Stimulated activated CD8-positive, alpha-beta memory T cell treated with anti-CD3 and anti-CD28 coated beads, Interleukin-12 subunit alpha, Interleukin-12 subunit beta, amount 100 ng/mL, for 4 hours (primary cell): ENCODE results near the gene MET.
"Not testable (repeated sequence)": the region's sequence is repeated elsewhere in the genome, so short reads cannot be mapped to it uniquely, and the experiment has no call there.

Experiments
- DNase-seq: peaks from one replicate; pipeline ENCODE4 v3.0.0-alpha.2; 2020; ENCODE audit warnings: low read depth

MET gene

DNA sequence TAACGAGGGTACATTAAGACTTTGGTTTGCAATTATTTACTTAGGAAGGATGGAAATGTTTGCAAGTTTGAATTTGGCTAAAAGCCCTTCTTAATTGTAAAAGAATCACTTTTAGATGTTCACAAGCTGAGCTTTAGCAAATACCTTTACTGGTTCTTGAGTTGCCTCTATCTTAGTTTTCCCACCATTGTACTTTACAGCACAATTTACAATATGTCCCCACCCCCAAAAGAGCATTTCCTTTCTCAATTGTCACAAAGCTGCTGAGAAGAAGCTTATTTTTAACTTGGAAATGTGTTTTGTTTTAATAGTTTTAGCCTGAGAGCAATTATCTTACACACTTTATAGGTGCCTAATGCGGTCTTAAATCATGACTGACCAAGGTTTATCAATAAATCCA lies 81.1 kb downstream of the MET start:
- no peak for DNase-seq

- no peak for DNase-seq
Measured at GRCh38 chr7:116754186-116754585, 82.2 kb downstream of the MET start.

GRCh38 chr7:116757283-116757682 lies 85.3 kb downstream of the MET start:
- DNase-seq = no peak

DNA sequence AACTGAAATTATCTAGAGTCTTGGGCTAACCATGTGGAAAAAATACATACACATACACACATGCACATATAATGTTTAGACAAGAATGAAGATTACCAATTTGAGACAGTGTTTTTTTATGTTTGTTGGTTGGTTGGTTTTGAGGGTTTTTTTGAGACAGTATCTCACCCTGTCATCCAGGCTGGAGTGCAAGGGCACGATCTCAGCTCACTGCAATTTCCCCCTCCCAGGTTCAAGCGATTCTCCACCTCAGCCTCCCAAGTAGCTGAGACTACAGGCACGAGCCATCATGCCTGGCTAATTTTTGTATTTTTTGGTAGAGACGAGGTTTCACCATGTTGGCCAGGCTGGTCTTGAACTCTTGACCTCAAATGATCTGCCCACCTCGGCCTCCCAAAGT lies 87.6 kb downstream of the MET start:
- DNase-seq = not testable (repeated sequence)

GRCh38 chr7:116762971-116763370 lies 91.0 kb downstream of the MET start:
- no peak for DNase-seq

DNA sequence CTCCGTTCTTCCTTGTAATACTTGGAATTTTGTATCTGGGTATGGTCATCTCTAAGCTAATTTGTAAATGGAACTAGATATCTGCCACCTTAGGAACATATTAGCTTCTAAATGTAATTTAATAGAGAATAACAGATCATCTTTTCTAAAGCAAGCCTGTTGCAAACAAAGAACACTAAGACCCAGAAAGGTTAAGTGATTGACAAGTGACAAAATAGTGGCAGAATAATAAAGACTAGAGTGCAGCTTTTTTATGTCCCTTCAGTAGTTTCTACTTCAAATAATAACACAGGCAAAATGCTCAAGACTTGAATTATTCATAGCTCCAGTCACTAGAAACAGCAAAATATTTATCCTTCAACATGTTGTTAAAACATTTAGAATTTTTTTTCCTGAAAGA lies 91.7 kb downstream of the MET start:
- DNase-seq = no peak

DNA sequence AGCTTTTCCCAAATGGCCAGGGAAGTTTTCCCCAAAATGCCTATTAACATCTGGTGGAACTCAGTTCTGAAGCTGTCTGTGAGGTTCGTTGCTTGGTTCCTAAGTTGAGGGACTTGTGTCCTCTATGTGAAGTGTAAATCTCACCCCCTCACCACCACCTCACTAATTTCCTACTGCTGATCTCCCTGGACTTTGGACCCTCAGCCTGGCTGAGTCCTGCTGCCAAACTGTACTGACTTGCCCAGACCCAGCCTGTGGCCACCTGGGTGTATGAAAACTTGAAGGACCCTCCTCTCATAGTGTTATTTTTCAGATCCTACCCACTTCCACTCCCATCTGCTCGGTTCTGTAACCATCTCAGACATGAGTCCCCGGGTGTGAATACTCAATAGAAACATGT lies 94.9 kb downstream of the MET start:
- no peak for DNase-seq

- DNase-seq = no peak
Measured at GRCh38 chr7:116769546-116769945, 97.5 kb downstream of the MET start.

DNA sequence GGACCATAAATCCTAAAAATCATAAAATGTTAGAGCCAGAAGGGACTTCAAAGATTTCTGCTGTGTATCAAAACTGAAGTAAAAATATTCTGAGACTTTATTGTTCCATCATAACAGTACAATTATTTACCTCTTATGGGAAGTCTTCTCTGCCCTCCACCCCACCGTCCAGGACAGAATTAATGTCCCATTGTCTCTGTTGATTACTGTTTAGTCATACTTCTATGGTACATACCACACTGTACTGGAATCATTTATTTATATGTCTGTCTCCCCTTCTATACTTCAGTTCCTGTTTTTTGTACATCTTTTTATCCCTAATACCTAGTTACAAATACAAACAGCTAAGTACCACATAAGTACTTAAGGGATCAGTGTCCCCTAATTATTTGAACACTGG lies 98.9 kb downstream of the MET start:
- DNase-seq = no peak

GRCh38 chr7:116771640-116772039 lies 99.6 kb downstream of the MET start:
- no peak for DNase-seq

DNA sequence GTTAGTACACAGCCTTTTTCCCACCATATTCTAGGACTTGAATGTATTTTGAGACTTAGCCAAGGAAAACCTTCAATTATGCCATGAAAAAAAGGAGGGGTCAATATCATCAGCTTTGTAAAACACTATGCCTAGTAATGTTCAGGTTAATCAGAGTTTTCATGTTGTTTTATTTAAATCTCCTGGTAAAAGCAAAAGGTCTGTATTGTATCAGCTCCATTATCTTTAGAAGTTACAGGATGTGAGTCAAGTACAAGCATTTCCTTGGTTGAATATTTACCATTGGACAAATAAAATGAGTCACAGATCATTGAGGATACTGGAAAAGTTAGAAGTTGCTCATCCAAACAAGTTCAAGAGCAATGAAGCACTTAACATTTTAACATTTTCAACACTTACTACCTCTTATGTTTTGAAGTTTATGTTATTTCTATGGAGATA lies 100.4 kb downstream of the MET start:
- no peak for DNase-seq

- no peak for DNase-seq
Measured at GRCh38 chr7:116772926-116773749, 101.1 kb downstream of the MET start.

DNA sequence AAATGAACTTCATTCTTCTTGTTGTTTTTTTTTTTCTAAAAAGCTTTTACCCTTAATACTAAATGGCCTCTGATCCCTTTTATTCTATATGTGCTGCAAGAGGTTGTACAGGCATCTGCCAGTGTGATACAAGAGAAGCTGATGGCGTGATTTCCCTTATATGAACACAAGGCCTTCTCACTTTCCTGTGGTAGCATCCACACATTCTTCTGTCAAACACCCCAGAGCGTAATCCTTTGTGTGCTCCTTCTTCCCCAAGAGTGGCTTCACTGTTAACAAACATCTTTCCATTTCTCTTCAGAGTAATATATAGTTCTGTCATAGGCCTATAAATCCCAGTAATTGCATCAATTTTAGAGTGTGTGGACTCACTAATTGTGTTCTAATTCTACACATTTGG lies 104.0 kb downstream of the MET start:
- DNase-seq = no peak

- no peak for DNase-seq
Measured at GRCh38 chr7:116776610-116777289, 104.8 kb downstream of the MET start.

GRCh38 chr7:116777651-116778281 lies 105.8 kb downstream of the MET start:
- DNase-seq = no peak

DNA sequence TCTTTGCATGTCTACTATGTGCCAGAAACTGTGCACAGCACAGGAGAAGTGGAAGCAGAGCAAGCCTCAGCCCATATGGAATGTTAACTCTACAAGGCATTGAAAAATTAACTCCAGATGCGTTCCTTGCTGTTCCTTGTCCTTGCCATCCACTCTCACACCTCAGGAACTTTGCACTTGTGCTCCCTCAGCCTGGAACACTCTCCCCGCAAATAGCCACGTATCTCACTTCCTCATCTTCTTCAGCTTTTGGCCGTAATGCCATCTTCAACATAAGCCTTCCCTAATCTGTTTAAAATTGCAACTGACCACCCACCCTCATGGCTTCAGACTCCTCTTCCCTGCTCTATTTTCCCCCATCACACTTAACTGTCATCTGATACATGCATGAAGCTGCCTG lies 107.2 kb downstream of the MET start:
- no peak for DNase-seq

DNA sequence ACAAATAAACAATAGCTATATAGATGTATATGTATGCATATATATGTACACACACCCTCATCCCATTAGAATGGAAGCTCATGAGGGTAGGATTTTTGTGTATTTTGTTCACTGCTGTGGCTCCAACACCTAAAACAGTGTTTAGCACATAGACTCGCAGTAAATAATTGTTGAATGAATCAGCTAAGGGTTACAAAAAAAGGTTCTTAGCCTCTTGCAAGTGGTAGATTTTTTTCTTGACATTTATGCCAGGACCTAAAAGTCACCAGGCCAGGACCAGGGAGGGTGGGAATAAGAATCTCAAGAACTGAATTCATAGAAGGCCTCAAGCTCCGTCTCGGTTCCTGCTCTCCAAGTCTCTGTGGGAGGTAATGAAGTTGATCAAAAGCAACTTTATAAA lies 107.9 kb downstream of the MET start:
- DNase-seq = no peak

GRCh38 chr7:116780521-116780920 lies 108.5 kb downstream of the MET start:
- no peak for DNase-seq

- DNase-seq = no peak
Measured at GRCh38 chr7:116780966-116781365, 109.0 kb downstream of the MET start.

DNA sequence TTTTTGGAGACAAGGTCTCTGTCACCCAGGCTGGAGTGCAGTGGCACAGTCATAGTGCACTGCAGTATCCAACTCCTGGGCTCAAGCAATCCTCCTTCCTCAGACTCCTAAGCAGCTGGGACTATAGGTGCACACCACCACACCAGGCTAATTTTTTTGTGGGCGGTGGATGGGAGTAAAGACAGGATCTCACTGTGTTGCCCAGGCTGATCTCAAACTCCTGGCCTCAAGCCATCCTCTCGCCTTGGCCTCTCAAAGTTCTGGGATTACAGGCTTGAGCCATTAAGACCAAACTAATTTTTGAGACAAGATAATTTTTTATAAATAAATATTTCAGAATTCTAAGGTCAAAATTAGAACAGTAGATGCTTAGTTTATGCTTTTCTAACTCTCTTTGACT lies 109.6 kb downstream of the MET start:
- no peak for DNase-seq

- no peak for DNase-seq
Measured at GRCh38 chr7:116782177-116782711, 110.2 kb downstream of the MET start.

- no peak for DNase-seq
Measured at GRCh38 chr7:116783666-116784318, 111.8 kb downstream of the MET start.
